Fibroblast of peridontal ligament (primary cell): ENCODE measurements around the gene CUBN.

Experiments
- DNase-seq: peaks from one replicate; pipeline ENCODE4 v3.0.0-alpha.2; 2010; ENCODE audit errors: extremely low read depth

Gene CUBN

GRCh38 chr10:16788778-16789177 lies 340.8 kb downstream of the CUBN start:
- no peak for DNase-seq

GRCh38 chr10:16788125-16788524 lies 341.5 kb downstream of the CUBN start:
- DNase-seq = no peak

GRCh38 chr10:16787361-16787791 lies 342.2 kb downstream of the CUBN start:
- no peak for DNase-seq

GRCh38 chr10:16780338-16780880 lies 349.2 kb downstream of the CUBN start:
- no peak for DNase-seq

GRCh38 chr10:16779384-16779915 lies 350.2 kb downstream of the CUBN start:
- DNase-seq = no peak

- DNase-seq = peak; percentile 75
Measured at GRCh38 chr10:16777473-16778370, 351.9 kb downstream of the CUBN start.

- DNase-seq = no peak
Measured at GRCh38 chr10:16776896-16777295, 352.7 kb downstream of the CUBN start.
